ENCODE data around the gene INSYN2A. TPM values are rescaled to one million over a fixed set of nuclear protein-coding genes. Genes with fewer than 3 reads are reported as not detected.
A peak's percentile ranks its signal among the peaks of the same experiment; 100 is the strongest.

The INSYN2A gene, protein sequence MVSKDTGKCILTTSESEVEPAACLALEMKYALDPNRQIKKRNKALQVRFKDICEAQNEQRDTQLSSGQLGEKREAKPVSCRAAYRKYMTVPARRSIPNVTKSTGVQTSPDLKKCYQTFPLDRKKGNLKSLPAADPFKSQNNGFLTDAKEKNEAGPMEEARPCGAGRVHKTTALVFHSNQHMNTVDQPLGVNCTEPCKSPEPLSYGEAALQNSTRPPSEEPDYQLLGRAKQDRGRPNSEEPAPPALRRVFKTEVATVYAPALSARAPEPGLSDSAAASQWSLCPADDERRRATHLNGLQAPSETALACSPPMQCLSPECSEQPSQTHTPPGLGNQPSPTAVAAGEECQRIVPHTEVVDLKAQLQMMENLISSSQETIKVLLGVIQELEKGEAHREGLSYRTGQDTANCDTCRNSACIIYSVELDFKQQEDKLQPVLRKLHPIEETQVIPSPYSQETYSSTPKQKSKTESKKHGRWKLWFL
- 2.3 and 4.0 TPM in 2 replicates for total RNA-seq
- polyA plus RNA-seq (2012) = 0.43 TPM

DNA sequence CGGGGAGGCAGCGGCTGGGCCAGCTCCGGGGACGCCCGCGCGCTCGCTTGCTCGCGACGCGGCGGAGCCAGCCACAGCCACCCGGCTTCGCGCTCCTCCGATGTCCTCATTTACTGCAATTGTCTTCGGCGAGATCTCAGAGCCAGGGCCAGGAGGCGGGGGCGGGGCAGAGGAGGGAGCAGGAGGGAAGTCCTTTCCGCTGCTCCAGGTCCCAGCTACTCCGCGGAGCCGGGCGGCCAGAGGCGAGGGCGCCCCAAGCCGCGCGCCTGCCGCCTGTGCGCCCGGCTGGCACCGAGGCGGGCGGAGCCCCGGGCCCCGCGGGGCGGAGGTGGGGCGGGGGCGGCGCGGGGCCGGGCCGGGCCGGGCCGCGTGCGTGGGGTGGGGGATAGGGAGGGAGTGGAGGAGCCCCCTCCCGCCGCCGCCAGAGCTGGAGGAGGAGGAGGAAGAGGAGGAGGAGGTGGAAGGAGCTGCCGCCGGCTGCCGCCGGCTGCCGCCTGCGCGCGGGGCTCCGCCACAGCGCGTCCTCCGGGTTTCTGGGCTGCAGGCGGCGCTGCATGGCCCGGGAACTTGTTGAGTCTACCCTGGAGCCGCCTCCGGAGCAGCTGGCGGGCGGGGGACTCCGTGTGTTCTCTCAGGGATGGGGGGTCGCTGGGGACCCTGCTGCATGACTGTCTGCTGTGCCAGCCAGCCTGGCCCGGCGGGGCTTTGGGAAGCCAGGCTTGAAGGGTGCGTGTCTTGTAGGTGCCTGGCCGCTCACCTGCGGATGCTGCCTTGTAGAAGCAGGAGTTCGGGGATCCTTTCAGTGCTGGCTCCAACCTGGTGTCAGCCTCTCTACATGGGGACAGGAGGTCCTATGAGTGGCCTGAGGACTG, at the start of gene INSYN2A:
TSS of gene INSYN2A (minus strand) at position 310 of the 872 bp plus-strand sequence. CDS start 20,196 bp downstream, outside the sequence.
- peak; percentile 75 for DNase-seq (ENCODE audit: low read depth)

DNA sequence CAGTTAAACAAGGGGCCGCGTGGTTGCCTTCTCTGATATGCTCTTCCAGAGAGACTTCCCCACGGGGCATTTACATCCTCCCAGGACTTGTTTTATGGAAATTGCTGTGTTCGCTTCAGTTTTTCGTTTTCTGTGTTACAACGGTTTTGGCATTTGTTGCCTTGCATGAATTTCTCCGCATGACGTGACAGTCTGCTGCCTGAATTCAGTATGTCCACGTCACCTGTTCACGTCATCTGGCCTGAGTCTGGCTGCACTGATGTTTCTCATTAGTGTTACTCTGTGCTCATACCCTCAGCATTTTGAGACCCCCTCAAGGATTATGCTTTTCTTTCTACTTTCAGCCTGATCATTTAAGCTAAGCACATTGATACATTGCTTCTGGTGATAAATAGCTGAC, 49.1 kb upstream of the INSYN2A start:
- no peak for DNase-seq (ENCODE audit: low read depth)

DNA sequence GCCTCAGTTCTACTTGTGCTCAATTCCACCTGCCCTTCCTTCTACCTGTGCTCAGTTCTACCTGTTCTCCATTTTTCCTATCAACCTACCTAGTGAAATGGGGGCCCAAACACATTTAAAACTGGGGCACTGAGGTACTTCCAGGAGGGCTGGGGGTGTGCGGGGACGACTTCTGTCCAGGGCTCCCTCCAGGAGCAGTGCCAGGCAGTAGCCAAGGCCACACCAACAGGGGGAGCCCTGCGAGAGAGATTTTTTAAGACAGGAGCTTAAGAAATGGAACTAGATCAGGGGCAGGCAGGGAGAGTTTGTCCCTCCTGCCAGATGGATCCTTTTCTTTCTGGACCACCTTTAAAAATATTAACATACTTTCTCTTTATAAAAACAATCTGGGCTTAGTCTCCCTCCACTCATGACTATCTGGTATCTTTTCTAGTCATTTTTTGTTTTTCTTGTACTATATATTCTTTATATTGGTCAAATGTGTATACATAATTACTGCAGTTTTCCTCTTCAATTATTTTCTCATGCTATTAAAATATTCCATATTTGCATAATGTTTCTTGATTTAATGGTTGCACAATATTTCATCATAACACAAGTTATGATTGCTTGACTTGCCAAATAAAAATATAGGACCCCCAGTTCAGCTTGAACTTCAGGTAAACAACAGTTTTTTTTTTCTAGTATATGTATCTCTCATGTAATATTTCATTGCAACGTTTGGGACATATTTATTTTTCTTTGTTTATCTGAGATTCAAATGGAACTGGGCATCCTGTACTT, 47.3 kb upstream of the INSYN2A start:
- DNase-seq (ENCODE audit: low read depth) = peak; percentile 35

DNA sequence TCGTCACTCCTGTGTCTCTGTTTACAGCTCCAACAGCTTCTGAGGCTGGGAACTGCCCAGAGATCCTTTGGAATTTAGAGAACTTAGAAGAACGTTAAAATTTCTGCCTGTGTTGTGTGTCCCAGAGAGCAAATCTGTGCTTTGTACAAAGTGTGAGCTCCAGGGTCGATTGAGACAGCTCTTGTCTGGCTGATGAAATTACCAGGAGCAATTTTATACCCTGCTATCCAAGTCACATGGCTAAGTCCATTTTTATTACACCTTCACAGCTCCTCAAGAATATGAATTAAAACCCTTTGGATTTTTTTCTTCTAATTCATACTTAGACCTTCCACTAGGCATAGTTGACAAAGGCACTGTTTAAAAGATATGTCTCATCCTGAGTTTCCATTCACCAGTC, 46.5 kb upstream of the INSYN2A start:
- DNase-seq (ENCODE audit: low read depth) = no peak

DNA sequence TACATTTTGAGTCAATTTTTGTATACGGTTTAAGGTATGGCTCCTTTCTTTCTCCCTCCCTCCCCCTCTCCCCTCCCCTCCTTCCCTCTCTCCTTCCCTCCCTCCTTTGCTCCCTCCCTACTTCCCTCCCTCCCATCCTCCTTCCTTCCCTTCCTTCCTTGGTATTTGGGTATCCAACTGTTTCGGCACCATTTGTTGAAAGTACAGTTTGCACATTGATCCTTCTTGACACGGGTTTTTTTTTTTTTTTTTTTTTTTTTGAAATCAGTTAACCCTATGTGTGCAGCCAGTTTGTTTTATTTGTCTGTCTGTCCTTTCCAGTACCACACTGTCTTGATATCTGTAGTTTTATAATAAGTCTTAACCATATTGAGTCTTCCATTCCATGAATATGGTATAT, 39.9 kb upstream of the INSYN2A start:
- DNase-seq (ENCODE audit: low read depth) = no peak

DNA sequence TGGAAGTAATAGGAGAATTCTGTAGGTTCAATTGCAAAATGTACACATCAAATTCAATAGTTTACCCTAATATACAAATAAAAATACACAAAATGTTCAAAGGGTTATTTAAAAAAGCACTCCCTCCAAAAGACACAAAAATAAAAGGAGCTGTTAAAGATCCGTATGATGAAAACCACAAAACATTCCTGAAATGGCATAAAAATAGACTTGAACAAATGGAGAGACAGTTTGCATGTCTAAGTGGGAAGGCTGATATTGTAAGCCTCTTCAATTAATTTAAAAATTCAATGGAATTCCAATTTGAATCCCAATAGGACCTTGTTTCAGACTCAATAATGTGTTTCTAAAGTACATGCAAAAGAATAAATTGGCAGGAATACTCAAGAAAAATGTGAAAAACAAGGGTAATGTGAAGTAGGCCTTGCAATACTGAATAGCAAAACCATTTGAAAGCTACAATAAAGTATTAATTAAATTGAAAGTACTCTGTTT, 38.0 kb upstream of the INSYN2A start:
- DNase-seq (ENCODE audit: low read depth) = peak; percentile 54

DNA sequence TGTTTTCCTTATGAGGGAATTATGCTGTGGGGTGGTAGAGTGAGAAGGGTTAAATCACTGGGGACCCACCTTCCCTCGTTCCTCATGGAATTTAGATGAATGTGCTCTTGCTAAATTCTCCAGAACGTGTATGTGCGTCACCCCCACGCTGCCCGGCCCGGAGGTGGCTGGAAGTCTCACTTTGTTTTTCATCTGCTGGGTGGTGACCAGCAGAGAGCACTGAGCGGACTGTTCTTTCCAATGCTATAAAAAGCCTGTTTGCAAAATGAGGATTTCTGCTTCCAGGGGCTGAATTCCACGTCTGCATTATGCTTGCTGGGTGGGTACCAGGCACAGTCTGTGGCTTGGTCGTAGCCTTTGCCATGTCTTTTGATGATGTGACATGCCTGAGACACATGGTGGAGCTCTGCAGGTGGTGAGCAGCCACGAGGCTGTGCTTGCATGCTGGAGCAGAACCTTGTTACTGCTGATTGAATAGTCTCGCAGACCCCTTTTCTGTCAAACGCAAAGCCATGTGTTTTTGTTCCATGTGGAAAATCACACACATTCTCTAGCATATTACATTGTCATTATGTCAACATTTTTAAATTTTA, 31.9 kb upstream of the INSYN2A start:
- peak; percentile 23 for DNase-seq (ENCODE audit: low read depth)

DNA sequence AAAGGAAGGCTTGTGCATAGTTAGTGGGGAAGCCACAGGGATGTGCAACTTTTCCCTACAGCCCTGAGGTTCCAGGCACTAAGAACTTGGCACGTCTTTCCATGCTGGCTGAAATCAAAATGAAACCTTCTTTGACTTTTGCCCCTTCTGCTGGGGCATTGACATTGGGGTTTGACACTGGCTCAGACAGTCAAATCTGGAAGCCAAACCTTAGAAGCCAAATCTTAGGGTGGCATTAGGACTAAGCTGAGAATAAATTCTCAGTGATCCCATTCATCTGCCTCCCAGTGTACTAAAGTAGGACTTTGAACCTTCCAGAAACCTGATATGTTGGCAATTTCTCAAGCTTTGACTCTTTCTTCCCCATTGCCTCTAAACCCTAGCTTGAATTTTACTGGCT, 31.3 kb upstream of the INSYN2A start:
- DNase-seq (ENCODE audit: low read depth) = peak; percentile 7

DNA sequence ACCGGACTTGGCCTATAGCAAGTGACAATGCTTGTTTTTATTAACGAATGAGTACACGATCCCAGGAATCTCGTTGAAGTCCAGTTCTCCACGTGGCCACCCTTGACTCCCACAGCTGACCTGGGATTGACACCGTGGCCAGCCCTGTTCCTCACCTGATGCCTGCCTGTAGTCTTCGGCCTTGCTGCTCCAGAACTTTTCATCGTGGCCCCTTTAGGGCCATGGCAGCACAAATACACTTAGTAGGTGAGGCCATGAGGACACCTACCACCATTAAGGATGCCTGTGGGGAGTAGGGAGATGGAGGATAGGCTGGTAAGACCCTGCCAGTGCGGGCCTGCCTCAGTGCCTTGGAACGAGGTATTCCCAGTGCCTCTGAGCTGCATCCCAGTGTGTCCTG, 30.6 kb upstream of the INSYN2A start:
- DNase-seq (ENCODE audit: low read depth) = no peak

DNA sequence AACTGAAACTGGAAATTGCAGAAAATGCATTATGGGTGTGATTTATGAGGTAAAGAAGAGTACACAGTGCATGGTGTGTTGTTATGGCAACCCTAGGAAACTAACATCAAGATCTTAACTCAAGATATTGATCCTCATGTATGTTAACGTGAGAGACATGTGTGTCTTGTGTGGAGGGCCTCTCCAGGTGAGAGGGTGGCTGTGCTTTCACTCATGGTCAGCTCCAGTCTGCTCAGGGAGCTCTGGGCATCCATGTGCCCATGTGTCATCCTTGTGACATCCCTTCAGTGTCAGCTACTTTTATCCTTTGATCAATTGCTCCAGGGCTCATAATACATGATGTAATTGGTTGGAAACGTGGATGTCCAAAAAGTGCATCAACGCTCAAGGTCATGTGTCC, 24.9 kb upstream of the INSYN2A start:
- no peak for DNase-seq (ENCODE audit: low read depth)

DNA sequence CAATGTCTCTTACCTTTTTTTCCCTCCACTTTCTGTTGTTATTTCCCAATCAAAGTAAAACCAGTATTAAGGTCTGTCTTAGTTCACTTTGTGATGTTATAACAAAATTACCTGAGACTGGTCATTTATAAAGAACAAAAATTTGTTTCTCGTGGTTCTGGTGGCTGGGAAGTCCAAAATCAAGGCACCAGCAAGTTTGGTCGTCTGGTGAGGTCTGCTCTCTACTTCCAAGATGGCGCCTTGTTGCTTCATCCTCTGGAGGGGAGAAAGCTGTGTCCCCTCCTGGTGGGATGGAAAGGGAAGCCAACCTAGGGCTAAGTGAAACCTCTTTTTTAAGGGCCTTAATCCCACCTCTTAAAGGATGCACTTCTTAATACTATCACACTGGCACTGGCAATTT, 22.3 kb upstream of the INSYN2A start:
- no peak for DNase-seq (ENCODE audit: low read depth)

DNA sequence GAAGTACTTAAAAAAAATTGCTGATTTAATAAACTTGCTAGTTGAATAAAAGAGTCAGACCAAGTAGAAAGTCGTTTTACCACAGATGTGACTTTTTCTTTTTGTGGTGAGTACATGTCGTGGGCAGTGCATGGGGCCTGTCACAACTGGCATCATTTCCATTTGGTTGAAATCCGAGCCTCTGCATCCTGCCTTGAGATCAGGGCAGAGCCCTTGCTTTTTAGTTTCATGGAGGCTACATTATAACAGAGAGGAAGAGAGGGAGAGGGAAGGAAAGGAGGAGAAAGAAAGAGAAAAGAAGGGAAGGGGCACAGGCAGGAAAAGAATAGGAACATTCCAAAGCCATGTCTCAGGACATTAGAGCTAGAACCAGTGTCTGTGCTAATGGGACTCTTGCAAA, 20.4 kb upstream of the INSYN2A start:
- peak; percentile 74 for DNase-seq (ENCODE audit: low read depth)

DNA sequence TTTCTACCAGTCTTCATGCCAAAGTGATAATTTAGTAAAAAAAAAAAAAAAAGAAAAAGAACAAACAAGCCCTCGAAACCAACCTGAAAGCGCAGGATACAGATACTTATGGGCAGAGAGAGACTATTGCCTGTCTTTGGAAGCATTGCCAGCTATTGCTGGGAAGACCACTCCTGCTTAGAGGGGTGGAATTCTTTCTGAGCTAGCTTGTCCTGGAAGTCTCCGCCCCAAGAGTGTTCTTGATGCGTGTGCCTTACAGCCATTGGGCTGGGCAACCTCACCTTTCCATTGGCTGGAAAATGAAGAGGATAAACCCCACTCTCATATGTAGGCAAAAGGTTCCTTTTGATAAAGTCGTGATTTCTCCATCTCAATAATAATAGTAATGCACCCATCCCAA, 19.9 kb upstream of the INSYN2A start:
- DNase-seq (ENCODE audit: low read depth) = no peak

DNA sequence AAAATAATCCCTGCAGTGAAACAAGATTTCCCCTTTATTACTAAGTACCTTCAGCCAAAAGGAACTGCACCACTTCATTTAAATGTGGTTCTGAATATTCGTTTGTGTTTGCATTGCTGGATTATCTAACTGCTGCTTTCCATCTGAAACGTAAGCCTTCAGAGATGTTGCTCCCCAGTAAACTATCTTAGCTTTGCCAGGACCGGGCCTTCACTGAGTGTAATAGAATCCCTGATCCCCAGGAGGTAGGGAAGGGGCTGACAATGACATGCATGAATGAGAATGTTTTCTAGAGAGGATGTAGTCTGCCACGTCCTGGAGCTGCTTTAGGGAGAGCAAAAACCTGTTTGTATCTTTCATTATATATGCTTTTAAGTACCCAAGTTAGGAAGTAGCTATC, 19.5 kb upstream of the INSYN2A start:
- no peak for DNase-seq (ENCODE audit: low read depth)

DNA sequence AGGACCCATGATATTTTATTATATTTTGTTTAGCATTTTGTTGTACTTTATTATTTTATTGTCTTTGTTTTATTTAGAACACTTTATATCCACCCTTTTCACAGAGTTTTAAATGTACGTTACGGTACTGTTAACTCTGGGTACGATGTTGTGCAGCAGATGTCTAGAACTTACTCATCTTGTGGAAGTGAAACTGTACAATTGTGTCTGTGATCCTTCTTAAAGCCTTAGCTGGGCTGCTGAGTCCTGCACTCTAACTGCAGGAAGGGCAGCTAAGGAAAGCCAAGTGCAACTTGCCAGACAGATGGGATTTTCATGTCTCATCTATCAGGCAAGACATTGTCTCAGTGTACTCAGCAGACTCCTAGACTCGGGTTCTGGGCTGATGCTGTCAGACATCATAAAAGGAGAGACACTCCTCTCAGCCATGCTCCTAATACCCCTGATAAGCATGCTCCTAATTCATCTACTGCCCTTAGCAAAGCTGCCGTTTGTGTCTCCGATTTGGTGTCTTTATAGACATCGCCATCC, 14.6 kb upstream of the INSYN2A start:
- no peak for DNase-seq (ENCODE audit: low read depth)

DNA sequence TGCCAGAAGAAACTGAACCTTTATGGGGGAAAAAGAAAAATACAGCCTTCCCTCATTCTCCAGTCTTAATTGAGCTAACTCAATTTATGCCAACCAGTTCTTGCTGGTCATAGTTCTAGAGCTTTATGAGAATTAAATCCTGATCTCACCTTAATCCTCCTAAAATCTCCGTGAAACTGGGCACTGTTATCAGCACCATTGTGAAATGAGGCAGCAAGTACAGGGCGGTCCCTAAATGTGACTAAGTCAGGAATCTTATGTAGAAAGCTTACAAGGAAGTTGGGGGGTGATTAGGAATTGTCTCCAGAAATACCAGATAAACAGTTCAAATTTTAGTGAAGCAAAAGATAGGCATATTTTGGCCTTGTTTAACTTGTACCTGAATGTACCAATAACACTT, 10.7 kb upstream of the INSYN2A start:
- no peak for DNase-seq (ENCODE audit: low read depth)

DNA sequence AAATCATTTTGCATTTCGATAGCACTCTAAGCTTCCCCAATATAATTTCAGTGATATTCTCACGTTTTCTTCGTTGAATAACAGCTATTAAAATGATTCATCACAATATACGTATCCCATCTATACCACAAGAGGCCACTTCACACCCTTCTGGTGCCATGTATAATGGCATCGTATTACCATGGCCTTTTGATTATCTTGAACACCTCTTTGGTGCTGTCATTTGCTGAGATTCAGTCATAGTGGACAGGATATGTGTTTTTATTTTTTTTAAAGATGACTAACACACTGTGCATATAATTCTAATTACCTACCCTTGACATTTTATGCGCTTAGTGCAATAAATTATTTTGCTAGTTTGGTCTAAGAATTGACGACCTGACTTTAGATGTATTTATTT, 6.7 kb upstream of the INSYN2A start:
- DNase-seq (ENCODE audit: low read depth) = no peak

DNA sequence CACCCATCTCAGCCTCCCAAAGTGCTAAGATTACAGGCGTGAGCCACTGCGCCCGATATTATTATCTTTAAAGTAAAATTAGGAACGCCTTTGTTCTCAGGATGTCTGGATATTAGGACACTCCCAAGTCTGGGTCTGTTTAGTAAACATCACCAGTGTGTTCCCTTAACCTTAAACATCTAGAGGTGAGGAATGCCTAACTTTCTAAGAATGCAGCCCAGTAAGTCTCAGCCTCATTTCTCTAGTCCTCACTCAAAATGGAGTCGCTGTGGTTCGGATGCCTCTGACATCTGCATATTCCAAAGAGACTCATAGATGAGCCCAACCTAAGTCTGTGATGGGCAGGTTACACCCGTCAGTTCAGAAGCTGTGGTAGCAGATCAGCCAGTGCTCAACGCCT, 4.3 kb upstream of the INSYN2A start:
- no peak for DNase-seq (ENCODE audit: low read depth)

DNA sequence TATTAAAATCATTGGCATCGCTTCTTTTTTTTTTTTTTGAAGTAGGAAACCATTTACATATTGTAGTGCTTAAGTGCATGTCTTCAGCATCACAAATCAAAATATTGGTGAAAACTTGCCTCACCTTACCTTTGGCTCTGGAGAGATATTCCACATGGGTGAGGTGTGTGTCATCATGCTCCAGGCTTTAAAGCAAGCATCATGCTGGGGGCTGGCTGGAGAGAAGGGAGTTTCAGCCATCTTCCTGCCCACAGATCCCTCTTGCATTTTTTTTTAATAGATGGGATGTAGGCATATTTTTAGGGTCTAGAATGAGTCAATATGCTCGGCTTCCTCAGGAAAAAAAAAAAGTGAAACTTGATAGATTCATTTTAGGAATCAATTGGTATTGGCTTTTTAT, 2.3 kb upstream of the INSYN2A start:
- no peak for DNase-seq (ENCODE audit: low read depth)

DNA sequence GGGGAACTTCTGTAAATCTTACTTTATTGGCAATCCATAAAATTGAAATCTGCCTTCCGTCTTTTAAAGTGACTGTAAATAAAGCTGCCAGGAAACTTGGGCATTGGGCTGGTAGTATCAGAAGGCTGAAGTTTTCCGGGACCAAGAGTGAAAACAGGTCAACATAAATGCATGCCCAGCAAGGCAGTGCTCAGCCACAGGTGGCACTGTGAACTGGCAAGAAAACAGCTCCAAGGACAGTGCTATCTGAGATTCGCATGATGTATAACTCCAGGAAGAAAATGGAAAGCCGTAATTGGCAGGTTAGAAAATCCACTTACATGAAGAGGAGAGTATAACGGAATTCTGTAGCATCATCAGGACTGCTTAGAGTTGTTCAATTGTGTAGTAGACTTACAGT, 1.9 kb upstream of the INSYN2A start:
- DNase-seq (ENCODE audit: low read depth) = no peak

DNA sequence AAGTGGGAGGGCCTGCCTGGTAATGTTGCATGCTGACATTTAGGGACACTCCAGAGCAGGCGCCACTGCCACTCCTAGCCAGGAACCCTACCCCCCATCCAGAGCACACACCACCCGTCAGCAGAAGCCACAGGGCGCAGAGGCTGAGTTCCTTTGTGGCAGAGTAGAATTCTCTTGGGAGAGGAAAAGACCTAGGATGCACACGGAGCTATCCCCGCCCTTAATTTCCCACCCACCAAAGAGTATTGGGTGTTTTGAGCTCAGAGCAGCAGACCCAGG, 702 bp upstream of the INSYN2A start:
- peak; percentile 56 for DNase-seq (ENCODE audit: low read depth)
